Measurements from ENCODE around the gene GPR21.

The GPR21 gene

DNA sequence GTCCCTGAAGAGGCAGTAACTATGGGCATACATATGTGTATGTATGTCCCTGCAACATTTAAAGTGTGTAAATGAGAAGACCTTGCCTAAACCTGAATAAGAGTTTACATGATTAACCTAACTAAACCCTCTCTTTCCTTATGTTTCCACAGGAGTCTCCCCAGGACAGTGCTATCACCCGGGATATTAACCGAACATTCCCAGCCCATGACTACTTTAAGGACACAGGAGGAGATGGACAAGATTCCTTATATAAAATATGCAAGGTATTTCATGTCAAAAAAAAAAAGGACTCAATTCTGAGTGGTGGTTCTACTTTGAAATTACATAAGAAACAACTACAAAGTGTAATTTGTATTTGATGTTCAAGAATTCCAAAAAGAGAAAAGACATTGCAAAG lies 31.7 kb downstream of the GPR21 start:
- no peak for DNase-seq (ENCODE audit: low read depth)

DNA sequence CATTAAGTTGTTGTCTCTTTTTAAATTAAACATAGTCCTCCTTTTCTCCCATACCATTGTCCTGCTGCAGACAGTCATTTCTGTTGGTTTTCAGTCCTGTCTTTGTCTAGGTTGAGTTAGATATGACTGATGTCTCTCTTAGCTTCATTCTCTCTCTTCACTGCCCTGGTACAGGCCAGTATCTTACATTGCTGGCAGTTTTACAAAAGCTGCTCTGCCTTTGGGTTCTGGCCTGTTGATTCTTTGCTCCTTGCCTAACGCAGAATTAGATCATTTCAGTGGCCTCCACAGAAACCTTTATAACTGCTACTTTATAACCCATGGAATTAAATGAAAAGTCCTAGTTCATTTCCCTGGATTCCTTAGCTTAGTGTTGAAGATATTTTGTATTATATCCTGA lies 33.7 kb downstream of the GPR21 start:
- no peak for DNase-seq (ENCODE audit: low read depth)

DNA sequence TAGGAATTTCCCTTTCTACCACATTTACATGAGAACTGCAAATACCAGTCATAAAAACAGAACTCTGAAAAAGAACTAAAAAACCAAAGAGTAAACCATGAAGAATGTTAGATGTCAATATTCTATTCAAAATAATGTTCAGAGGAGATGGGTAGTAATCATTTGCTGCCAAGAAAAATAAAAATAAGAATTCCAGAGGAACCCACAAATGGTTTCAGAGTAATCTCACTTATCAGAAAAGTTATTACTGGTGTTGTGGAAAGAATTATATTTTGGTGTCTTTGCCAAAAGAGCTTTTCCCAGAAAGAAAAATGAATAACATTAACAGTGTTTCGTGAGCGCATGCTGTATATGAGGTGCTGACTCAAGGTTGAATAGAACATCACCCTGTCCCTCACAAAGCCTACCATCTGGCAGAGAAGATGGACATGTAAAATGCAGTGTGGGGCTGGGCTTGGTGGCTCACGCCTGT lies 35.6 kb downstream of the GPR21 start:
- no peak for DNase-seq (ENCODE audit: low read depth)

DNA sequence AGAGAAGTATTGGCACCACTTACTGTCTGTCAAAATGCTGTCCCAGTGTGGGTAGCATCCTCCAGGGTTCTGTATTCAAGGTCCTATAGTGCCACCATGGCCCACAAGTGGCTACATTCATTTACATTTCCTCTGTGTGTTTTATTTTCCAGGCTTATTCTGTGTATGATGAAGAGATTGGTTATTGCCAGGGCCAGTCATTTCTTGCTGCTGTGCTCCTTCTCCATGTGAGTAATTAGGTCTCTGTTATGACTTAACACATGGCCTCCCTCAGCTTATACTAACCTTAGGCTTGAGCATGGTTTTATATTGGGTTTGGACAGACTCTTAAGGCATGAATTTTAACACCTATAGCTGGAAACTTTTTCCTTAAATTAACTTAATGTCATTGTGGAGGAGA lies 36.7 kb downstream of the GPR21 start:
- DNase-seq (ENCODE audit: low read depth): no peak

DNA sequence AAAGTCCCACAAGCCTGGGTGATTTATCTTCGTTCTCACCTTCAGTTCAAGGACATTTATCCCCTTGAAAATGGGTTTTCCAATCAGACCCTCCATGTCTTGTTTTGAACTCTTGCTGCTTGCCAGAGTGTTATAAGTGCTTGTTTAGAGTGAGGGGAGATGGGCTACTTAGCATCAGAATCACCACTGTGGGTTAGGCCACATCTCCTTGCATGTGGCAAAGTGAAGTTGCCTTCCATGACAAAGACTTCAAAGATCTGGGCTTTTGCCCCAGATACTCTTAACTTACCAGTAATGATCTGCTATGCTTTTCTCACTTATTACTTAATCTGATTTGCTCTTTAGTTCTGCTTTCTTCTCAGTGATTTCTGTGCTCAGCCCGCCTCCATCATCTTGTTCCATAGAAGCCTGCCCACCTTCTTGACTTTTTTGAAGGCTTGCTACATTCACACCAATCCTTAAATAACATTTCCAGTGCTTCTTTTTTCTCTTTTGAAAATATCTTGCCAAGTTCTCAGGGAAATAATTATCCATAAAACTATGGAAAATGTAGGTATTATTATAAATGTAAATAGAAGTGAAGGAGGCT lies 39.0 kb downstream of the GPR21 start:
- no peak for DNase-seq (ENCODE audit: low read depth)

DNA sequence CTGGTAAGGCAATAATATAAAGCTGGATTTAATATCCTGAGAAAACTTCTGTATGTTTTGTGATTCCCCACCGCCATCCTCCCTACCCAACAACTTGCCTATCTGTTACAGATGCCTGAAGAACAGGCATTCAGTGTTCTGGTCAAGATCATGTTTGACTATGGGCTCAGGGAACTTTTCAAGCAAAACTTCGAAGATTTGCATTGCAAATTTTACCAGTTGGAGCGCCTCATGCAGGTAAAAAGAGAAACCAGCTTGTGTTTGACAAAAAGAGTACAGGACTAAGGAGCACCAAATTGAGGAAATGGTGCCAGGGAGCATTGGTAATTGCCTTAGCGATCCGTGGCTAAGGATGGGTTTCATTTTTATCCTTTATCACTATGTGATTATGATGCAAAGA lies 40.0 kb downstream of the GPR21 start:
- DNase-seq (ENCODE audit: low read depth): no peak

DNA sequence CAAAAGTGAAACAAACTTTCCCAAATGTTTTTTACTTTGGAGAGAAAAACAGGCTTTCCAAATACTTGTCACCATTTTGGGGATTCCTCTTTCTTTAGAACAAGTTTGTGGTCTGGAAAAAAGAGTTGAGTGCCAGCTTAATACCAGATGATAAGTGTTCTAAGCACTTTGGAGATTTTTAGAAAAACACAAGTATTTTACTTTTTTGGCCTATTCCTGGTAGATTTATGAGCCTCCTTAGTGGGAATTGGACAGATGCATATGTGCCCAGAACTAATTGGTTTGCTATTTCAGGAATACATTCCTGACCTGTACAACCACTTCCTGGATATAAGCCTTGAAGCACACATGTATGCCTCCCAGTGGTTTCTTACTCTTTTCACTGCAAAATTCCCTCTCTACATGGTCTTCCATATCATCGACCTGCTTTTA lies 40.5 kb downstream of the GPR21 start:
- DNase-seq (ENCODE audit: low read depth): no peak

DNA sequence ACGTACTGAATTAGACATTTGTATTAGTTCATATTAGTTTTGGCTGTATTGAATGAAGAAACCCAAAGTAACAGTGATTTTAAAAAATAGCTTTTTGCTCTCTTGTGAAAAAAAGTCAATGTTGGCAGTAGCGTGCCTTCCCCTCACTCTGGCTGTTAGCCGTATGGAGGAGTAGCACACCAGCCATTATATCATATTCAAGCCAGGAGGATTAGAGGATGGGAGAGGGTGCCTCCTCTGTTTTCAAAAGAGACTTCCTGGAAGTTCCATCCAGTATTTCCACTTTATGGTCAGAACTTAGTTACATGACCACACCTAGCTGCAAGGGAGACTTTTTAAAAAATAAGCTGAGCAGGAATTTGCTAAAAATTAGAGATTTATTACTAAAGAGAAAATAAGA lies 41.2 kb downstream of the GPR21 start:
- no peak for DNase-seq (ENCODE audit: low read depth)

DNA sequence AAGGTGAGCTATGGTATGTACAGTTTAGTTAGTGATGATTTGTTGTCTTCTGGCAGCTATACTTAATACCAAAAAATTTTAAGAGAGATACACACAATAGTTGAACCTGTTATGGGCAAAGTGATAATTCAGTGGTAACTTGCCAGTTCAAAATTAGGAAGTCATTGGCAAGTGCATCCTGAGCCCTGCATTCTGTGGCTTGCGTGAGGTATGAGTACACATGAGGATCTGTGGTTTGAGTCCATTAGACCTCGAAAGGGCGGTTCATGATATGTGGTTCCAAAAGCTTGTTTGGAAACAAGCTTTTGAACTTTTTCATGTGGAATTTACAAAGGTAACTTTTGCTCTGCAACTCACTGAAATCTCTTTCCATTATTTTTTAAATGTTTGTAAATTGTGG lies 47.0 kb downstream of the GPR21 start:
- DNase-seq (ENCODE audit: low read depth): no peak

DNA sequence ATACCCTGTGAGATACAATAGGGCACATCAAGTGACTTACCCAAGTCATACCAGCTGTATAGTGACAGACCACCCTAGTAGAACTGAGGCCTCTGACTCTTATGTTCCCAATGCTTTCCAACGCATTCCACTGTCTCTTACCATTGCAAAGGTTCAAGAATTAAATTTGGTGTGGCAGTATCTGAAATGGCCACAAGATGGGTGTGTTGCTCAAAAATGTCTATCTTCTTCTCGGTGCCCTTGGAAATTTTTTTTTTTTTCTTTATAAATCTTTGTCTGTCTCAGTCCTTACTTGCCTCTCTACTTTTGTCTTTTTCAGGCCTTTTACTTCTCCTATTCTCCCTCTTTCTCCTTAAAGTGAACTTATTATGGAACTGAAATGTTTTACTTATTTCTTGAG lies 48.4 kb downstream of the GPR21 start:
- DNase-seq (ENCODE audit: low read depth): no peak

DNA sequence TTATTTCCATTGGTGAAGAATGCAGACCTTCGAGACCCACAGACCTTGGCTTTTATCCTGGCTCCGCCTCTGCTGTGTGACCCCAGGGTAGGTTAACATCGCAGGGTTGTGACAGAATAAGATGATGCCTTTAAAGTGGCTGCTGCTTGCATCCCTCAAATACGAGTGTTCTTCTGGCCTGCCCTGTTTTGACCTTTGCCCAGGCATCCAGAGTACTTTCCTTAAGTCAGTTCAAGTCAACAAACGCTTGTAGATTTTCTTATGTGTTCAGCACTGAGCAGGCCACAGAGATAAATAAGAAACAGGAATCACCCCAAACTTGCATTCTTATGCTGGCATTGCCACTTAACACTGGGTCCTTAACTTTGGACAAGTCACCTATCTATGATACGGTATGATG lies 50.2 kb downstream of the GPR21 start:
- no peak for DNase-seq (ENCODE audit: low read depth)

DNA sequence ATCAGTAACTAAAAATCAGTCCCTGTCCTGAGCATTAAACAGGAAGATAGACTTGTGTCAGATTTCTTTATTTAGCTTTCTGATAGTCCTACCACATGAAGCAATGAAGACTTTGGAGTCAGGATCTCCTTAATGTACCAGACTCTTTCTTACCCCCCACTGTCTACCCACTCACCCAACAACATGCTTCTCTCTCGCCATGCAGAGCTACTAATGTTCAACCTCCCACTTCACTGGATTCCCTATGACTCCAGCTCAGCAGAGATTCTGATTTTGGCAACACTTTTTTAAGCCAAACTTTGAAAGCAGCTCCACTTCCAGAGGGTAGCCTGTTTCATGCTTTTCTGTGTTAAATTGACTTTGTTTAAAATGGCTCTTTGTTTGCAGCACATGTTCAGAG lies 50.8 kb downstream of the GPR21 start:
- DNase-seq (ENCODE audit: low read depth): no peak
